ENCODE data around the gene DNMT3A.
A peak's percentile ranks its signal among the peaks of the same experiment; 100 is the strongest.

The DNMT3A gene

GRCh38 chr2:25304321-25304720 is 37.4 kb downstream of the DNMT3A start:
- Mint-ChIP-seq H3K36me3 (ENCODE audit: low read depth) (peaks cover 63% of the 10 kb centered on the region), H3K4me1 (peaks cover 87% of the 10 kb centered on the region), H3K27me3 (no peaks in the 10 kb centered on the region), H3K9me3 (no peaks in the 10 kb centered on the region), H3K27ac (peak overlapping the region; percentile 42), H3K4me3 (no peak overlapping the region)
- ATAC-seq = no peak
- DNase-seq = no peak

GRCh38 chr2:25303633-25304236 is 38.0 kb downstream of the DNMT3A start:
- H3K4me1 Mint-ChIP-seq = peaks cover 84% of the 10 kb centered on the region
- DNase-seq (no peak), ATAC-seq (no peak)
- no peak overlapping the region for H3K27ac Mint-ChIP-seq
- H3K4me3 Mint-ChIP-seq = no peak overlapping the region
- peaks cover 59% of the 10 kb centered on the region for H3K36me3 Mint-ChIP-seq (ENCODE audit: low read depth)
- no peaks in the 10 kb centered on the region for H3K9me3 Mint-ChIP-seq
- no peaks in the 10 kb centered on the region for H3K27me3 Mint-ChIP-seq

DNA sequence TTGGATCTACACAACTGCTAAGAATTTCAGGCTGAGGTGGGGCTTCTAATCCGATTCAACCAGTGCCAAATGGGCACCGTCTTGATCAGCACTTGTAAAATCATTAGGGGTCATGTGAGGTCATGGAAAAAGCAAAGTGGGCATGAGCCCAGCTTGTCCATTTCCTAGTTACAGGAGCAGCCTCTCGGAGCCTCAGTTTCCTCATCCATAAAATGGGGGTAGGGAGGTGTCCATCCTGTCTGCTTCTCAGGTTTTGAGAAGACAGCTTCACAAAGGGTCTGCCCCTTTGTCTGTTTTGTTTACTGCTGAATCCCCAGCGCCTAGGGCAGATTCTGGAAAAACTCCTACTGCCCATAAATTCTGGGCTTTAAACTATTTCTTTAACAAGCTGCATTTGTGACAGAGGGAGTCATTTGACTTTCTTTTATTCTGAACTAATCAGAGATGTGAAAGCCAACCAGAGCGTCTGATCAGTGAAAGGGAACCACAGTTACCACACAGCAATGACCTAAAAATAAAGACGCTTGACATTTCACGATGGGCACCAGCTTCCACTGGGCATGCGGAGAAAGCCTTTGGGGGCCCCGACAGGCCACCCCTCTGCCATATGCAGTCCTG is 38.9 kb downstream of the DNMT3A start:
- H3K27me3 Mint-ChIP-seq = no peaks in the 10 kb centered on the region
- ATAC-seq = no peak
- DNase-seq = no peak
- peaks cover 83% of the 10 kb centered on the region for H3K4me1 Mint-ChIP-seq
- H3K4me3 Mint-ChIP-seq = no peak overlapping the region
- H3K27ac Mint-ChIP-seq = no peak overlapping the region
- H3K9me3 Mint-ChIP-seq = no peaks in the 10 kb centered on the region
- peaks cover 62% of the 10 kb centered on the region for H3K36me3 Mint-ChIP-seq (ENCODE audit: low read depth)

GRCh38 chr2:25301453-25302352 is 40.0 kb downstream of the DNMT3A start:
- Mint-ChIP-seq H3K4me1 (peaks cover 80% of the 10 kb centered on the region), H3K27me3 (no peaks in the 10 kb centered on the region), H3K36me3 (ENCODE audit: low read depth) (peaks cover 54% of the 10 kb centered on the region), H3K4me3 (peak overlapping the region; percentile 27), H3K27ac (peak overlapping the region; percentile 68), H3K9me3 (no peaks in the 10 kb centered on the region)
- DNase-seq = peak; percentile 77
- peak; percentile 93 for ATAC-seq

DNA sequence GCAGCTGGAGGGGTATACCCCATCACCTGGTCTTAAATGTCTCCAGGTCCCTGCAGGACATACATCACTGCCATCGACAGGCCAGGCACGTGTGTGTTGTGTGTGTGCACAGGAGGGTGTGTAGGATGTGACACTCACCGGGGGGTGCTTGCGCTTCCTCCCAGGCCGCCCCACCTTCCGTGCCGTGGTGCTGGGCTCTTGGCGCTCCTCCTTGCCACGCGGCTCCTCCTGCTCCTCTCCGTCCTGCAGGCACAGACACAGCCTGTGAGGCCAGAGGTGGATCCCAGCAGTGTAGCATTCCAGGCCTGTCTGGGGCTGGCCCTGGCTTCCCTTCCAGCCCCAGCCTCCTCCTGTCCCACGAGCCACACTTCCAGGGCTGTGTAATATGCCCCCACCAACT is 41.7 kb downstream of the DNMT3A start:
- no peaks in the 10 kb centered on the region for H3K27me3 Mint-ChIP-seq
- ATAC-seq = no peak
- H3K9me3 Mint-ChIP-seq = no peaks in the 10 kb centered on the region
- no peak overlapping the region for H3K4me3 Mint-ChIP-seq
- peaks cover 80% of the 10 kb centered on the region for H3K4me1 Mint-ChIP-seq
- peaks cover 46% of the 10 kb centered on the region for H3K36me3 Mint-ChIP-seq (ENCODE audit: low read depth)
- no peak overlapping the region for H3K27ac Mint-ChIP-seq
- no peak for DNase-seq

- no peak overlapping the region for H3K27ac Mint-ChIP-seq
- no peaks in the 10 kb centered on the region for H3K9me3 Mint-ChIP-seq
- peaks cover 42% of the 10 kb centered on the region for H3K36me3 Mint-ChIP-seq (ENCODE audit: low read depth)
- peaks cover 80% of the 10 kb centered on the region for H3K4me1 Mint-ChIP-seq
- H3K4me3 Mint-ChIP-seq = no peak overlapping the region
- no peak for DNase-seq
- no peak for ATAC-seq
- H3K27me3 Mint-ChIP-seq = no peaks in the 10 kb centered on the region
Observed at GRCh38 chr2:25298776-25299431, 42.8 kb downstream of the DNMT3A start.

GRCh38 chr2:25297738-25298137 is 44.0 kb downstream of the DNMT3A start:
- H3K27me3 Mint-ChIP-seq = no peaks in the 10 kb centered on the region
- no peak for ATAC-seq
- peaks cover 40% of the 10 kb centered on the region for H3K36me3 Mint-ChIP-seq (ENCODE audit: low read depth)
- DNase-seq = no peak
- no peaks in the 10 kb centered on the region for H3K9me3 Mint-ChIP-seq
- H3K4me3 Mint-ChIP-seq = no peak overlapping the region
- peaks cover 76% of the 10 kb centered on the region for H3K4me1 Mint-ChIP-seq
- peak overlapping the region; percentile 45 for H3K27ac Mint-ChIP-seq

- ATAC-seq (no peak), DNase-seq (no peak)
- Mint-ChIP-seq H3K4me1 (peaks cover 71% of the 10 kb centered on the region), H3K4me3 (peak overlapping the region; percentile 64), H3K27me3 (no peaks in the 10 kb centered on the region), H3K36me3 (ENCODE audit: low read depth) (peaks cover 30% of the 10 kb centered on the region), H3K9me3 (no peaks in the 10 kb centered on the region), H3K27ac (peak overlapping the region; percentile 84)
Observed at GRCh38 chr2:25295621-25296020, 46.1 kb downstream of the DNMT3A start.

GRCh38 chr2:25294573-25295462 is 46.9 kb downstream of the DNMT3A start:
- H3K36me3 Mint-ChIP-seq (ENCODE audit: low read depth) = peaks cover 29% of the 10 kb centered on the region
- peak; percentile 82 for ATAC-seq
- H3K4me3 Mint-ChIP-seq = peak overlapping the region; percentile 64
- peak overlapping the region; percentile 84 for H3K27ac Mint-ChIP-seq
- H3K9me3 Mint-ChIP-seq = no peaks in the 10 kb centered on the region
- DNase-seq = peak; percentile 77
- no peaks in the 10 kb centered on the region for H3K27me3 Mint-ChIP-seq
- H3K4me1 Mint-ChIP-seq = peaks cover 76% of the 10 kb centered on the region

DNA sequence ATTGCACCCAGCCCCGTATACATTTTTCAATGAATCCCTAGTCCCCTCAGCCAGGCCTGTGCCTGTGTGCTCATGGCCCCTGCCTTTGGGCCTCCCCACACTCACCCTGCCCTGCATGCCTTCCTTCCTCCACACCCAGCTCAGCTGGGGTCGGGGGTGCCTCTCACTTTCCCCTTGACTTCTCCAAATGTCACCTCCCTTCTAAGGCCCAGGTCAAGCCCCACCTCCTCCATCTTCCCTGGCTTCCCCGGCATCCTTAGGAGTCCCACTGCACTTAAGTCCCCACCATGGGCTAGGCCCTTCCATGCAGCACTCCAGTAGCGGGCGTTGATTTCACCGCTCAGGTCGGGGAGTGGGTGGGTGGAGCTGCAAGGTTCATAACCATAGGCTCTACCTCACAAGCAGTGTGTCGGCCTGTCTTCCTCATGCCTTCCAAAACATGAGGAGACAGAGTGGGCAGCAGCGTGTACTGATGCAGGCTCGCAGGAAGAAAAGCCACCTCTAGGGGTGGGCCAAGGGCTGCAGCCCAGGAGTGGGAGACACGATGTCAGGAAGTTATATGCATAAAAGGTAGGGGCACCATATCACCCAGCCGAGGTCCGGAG is 47.7 kb downstream of the DNMT3A start:
- Mint-ChIP-seq H3K9me3 (no peaks in the 10 kb centered on the region), H3K4me3 (peak overlapping the region; percentile 51), H3K27me3 (no peaks in the 10 kb centered on the region), H3K4me1 (peaks cover 74% of the 10 kb centered on the region), H3K36me3 (ENCODE audit: low read depth) (peaks cover 24% of the 10 kb centered on the region), H3K27ac (peak overlapping the region; percentile 84)
- peak; percentile 36 for DNase-seq
- peak; percentile 47 for ATAC-seq

GRCh38 chr2:25293145-25293544 is 48.6 kb downstream of the DNMT3A start:
- DNase-seq = no peak
- H3K4me1 Mint-ChIP-seq = peaks cover 72% of the 10 kb centered on the region
- H3K27ac Mint-ChIP-seq = peak overlapping the region; percentile 42
- H3K9me3 Mint-ChIP-seq = no peaks in the 10 kb centered on the region
- H3K4me3 Mint-ChIP-seq = no peak overlapping the region
- H3K27me3 Mint-ChIP-seq = no peaks in the 10 kb centered on the region
- no peak for ATAC-seq
- peaks cover 26% of the 10 kb centered on the region for H3K36me3 Mint-ChIP-seq (ENCODE audit: low read depth)

GRCh38 chr2:25292408-25292807 is 49.3 kb downstream of the DNMT3A start:
- Mint-ChIP-seq H3K27me3 (no peaks in the 10 kb centered on the region), H3K9me3 (no peaks in the 10 kb centered on the region), H3K36me3 (ENCODE audit: low read depth) (peaks cover 23% of the 10 kb centered on the region), H3K27ac (peak overlapping the region; percentile 74), H3K4me3 (no peak overlapping the region), H3K4me1 (peaks cover 67% of the 10 kb centered on the region)
- ATAC-seq (no peak), DNase-seq (no peak)

DNA sequence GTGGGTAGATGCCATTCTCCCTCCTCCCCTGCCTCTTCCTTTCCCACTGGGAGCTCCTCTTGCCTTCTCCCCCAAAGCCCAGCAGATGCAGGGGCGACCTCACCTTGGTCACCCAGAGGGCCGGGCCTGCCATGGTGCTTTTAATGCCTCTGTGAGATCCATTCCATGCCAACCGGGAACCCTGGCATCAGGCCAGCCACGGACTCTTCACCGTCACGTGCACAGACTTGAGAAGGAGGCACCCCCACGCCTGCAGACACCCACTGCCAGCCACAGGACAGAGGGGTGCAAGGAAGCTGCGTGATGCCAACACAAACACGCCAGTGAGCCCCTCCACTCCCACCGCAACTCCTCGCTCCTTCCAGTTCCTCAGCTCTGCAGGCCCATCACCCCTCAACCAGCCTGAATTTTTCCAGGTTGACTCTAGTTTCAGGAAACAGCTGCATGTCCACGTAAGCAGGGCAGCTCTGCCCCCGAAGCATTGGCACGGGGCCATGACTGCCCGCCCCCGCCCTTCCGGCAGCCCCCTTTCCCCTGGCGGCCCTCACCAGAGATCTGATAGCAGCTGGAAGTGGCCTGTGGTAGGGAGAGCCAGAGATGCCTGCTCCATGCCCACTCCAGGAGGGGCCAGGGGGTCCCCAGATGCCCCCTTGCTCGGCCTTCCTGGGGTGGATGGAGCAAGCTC is 50.8 kb downstream of the DNMT3A start:
- Mint-ChIP-seq H3K36me3 (ENCODE audit: low read depth) (peaks cover 19% of the 10 kb centered on the region), H3K27me3 (no peaks in the 10 kb centered on the region), H3K4me1 (peaks cover 70% of the 10 kb centered on the region), H3K27ac (peak overlapping the region; percentile 37), H3K4me3 (no peak overlapping the region), H3K9me3 (no peaks in the 10 kb centered on the region)
- ATAC-seq (no peak), DNase-seq (no peak)
